IMR-90 (cell line): ENCODE data around the gene RTL1. TPM values are rescaled to one million over a fixed set of nuclear protein-coding genes. Genes with fewer than 3 reads are reported as not detected.

Experiments used
- ATAC-seq: fragments of 200-7000 bp; cut with Tn5 transposase; 2 replicates; pipeline ENCODE4 v1.9.1; 2020; ENCODE audit warnings: low read depth, mild to moderate bottlenecking, moderate library complexity
- BruUV-seq: library from RNA; stranded (reverse); fragments of 400-500 nt; replicated peaks from 2 replicates; lab custom pipeline; 2021; lab: Mats Ljungman, UMichigan
- CTCF ChIA-PET: fragments of 300-600 bp; formaldehyde crosslinking; extraction: SDS; loops from one replicate; lab custom pipeline; 2021; ENCODE audit warnings: antibody characterized with exemption; lab: Yijun Ruan, JAX
- POLR2A ChIA-PET: fragments of 300-600 bp; sonication (Branson Sonifier 250); formaldehyde crosslinking; loops from one replicate; lab custom pipeline; 2022; ENCODE audit warnings: antibody characterized with exemption; ENCODE audit not compliant: unreplicated experiment; lab: Charles Lee
- DNase-seq: peaks from one replicate; pipeline ENCODE4 v3.0.0; 2013
- H2AFZ ChIP-seq: replicated peaks from 2 replicates; pipeline ENCODE3; 2013; ENCODE audit warnings: low read length, mild to moderate bottlenecking; ENCODE audit not compliant: poor library complexity
- H2AK5ac ChIP-seq: 2 replicates; pipeline ENCODE4 v1.6.1; 2013; ENCODE audit warnings: low read depth, low read length, inconsistent platforms
- H2AK9ac ChIP-seq: replicated peaks from 2 replicates; pipeline ENCODE3; 2013; ENCODE audit warnings: mild to moderate bottlenecking, low read depth, low read length, moderate library complexity; ENCODE audit not compliant: poor library complexity
- H2BK120ac ChIP-seq: 2 replicates; pipeline ENCODE4 v1.6.1; 2013; ENCODE audit warnings: low read depth, low read length, inconsistent platforms
- H2BK15ac ChIP-seq: 3 replicates; pipeline ENCODE4 v1.6.1; 2013; ENCODE audit warnings: low read depth, low read length, inconsistent platforms
- H2BK20ac ChIP-seq: 2 replicates; pipeline ENCODE4 v1.6.1; 2013; ENCODE audit warnings: low read depth, mild to moderate bottlenecking, inconsistent platforms, low read length, moderate library complexity
- H2BK5ac ChIP-seq: 2 replicates; pipeline ENCODE4 v1.6.1; 2013; ENCODE audit warnings: mild to moderate bottlenecking, low read depth, low read length, inconsistent platforms; ENCODE audit not compliant: poor library complexity, severe bottlenecking
- H3K14ac ChIP-seq: replicated peaks from 2 replicates; pipeline ENCODE4 v1.6.1; 2013; ENCODE audit warnings: low read depth, low read length, inconsistent platforms
- H3K18ac ChIP-seq: 2 replicates; pipeline ENCODE4 v1.6.1; 2013; ENCODE audit warnings: low read depth, low read length, control low read depth
- H3K23ac ChIP-seq: 2 replicates; pipeline ENCODE4 v1.6.1; 2013; ENCODE audit warnings: low read depth, low read length, inconsistent platforms
- H3K27ac ChIP-seq: 2 replicates; pipeline ENCODE4 v1.5.1; 2013; ENCODE audit warnings: mild to moderate bottlenecking, control low read depth, low read length; ENCODE audit not compliant: insufficient read depth
- H3K27me3 ChIP-seq: 2 replicates; pipeline ENCODE4 v1.6.1; 2013; ENCODE audit warnings: low read length; ENCODE audit not compliant: control insufficient read depth, insufficient read depth
- H3K36me3 ChIP-seq: 2 replicates; pipeline ENCODE4 v1.6.1; 2013; ENCODE audit warnings: low read length, mixed read lengths; ENCODE audit not compliant: control insufficient read depth, insufficient read depth
- H3K4ac ChIP-seq: 2 replicates; pipeline ENCODE4 v1.6.1; 2013; ENCODE audit warnings: low read depth, low read length, inconsistent platforms
- H3K4me1 ChIP-seq: 2 replicates; pipeline ENCODE4 v1.6.1; 2013; ENCODE audit warnings: low read length, mixed read lengths; ENCODE audit not compliant: control insufficient read depth, insufficient read depth
- H3K4me2 ChIP-seq: 2 replicates; pipeline ENCODE4 v1.6.1; 2013; ENCODE audit warnings: low read depth, mild to moderate bottlenecking, control low read depth, low read length, moderate library complexity
- H3K4me3 ChIP-seq: 2 replicates; pipeline ENCODE4 v1.5.1; 2013; ENCODE audit warnings: low read depth, mild to moderate bottlenecking, control low read depth, low read length, moderate library complexity; ENCODE audit not compliant: insufficient read depth
- H3K56ac ChIP-seq: 2 replicates; pipeline ENCODE4 v1.6.1; 2013; ENCODE audit warnings: low read length, inconsistent platforms; ENCODE audit not compliant: insufficient read depth; ENCODE audit errors: extremely low read depth
- H3K79me1 ChIP-seq, 2 experiments: 2 replicates each; pipeline ENCODE4 v1.6.1; 2013; ENCODE audit warnings: low read length in 2 of 2, inconsistent platforms in 1 of 2, low read depth in 1 of 2
- H3K9ac ChIP-seq: 2 replicates; pipeline ENCODE4 v1.6.1; 2013; ENCODE audit warnings: low read depth, low read length, control low read depth
- H3K9me1 ChIP-seq: 2 replicates; pipeline ENCODE4 v1.6.1; 2013; ENCODE audit warnings: low read length, inconsistent platforms; ENCODE audit not compliant: insufficient read depth
- H3K9me3 ChIP-seq: 2 replicates; pipeline ENCODE4 v1.6.1; 2013; ENCODE audit warnings: low read length; ENCODE audit not compliant: control insufficient read depth, insufficient read depth
- H4K20me1 ChIP-seq: 2 replicates; pipeline ENCODE4 v1.6.1; 2013; ENCODE audit warnings: low read length, inconsistent platforms; ENCODE audit not compliant: insufficient read depth
- H4K5ac ChIP-seq: 2 replicates; pipeline ENCODE4 v1.6.1; 2013; ENCODE audit warnings: mild to moderate bottlenecking, low read depth, low read length, control low read depth
- H4K8ac ChIP-seq, 2 experiments: 2 replicates each; pipeline ENCODE4 v1.6.1; 2013; ENCODE audit warnings: low read depth in 2 of 2, low read length in 2 of 2, control low read depth in 1 of 2, inconsistent platforms in 1 of 2
- H4K91ac ChIP-seq: 2 replicates; pipeline ENCODE4 v1.6.1; 2013; ENCODE audit warnings: low read depth, low read length, inconsistent platforms; ENCODE audit not compliant: insufficient read depth
- CEBPB ChIP-seq: IDR thresholded peaks from 2 replicates; pipeline ENCODE4 v1.6.1; 2012; ENCODE audit warnings: low read depth, low read length, improper control_type of control experiment
- CHD1 ChIP-seq: IDR thresholded peaks from 2 replicates; pipeline ENCODE4 v1.6.1; 2012; ENCODE audit warnings: low read depth, low read length, improper control_type of control experiment
- FOS ChIP-seq: fragments of 150-350 bp; IDR thresholded peaks from 2 replicates; pipeline ENCODE4 v1.6.1; 2016; ENCODE audit warnings: low read depth, low read length
- MAZ ChIP-seq: IDR thresholded peaks from 2 replicates; pipeline ENCODE4 v1.6.1; 2012; ENCODE audit warnings: low read depth, mild to moderate bottlenecking, low read length, improper control_type of control experiment, moderate library complexity, borderline replicate concordance
- MXI1 ChIP-seq: IDR thresholded peaks from 2 replicates; pipeline ENCODE4 v1.6.1; 2012; ENCODE audit warnings: low read depth, mild to moderate bottlenecking, low read length, moderate library complexity, borderline replicate concordance
- POLR2A ChIP-seq: IDR thresholded peaks from 2 replicates; pipeline ENCODE4 v1.6.1; 2012; ENCODE audit warnings: mild to moderate bottlenecking, low read depth, low read length
- RAD21 ChIP-seq: IDR thresholded peaks from 2 replicates; pipeline ENCODE4 v1.6.1; 2012; ENCODE audit warnings: low read length, improper control_type of control experiment
- RFX5 ChIP-seq: IDR thresholded peaks from 2 replicates; pipeline ENCODE4 v1.8.0; 2012; ENCODE audit warnings: low read depth, mild to moderate bottlenecking, low read length, moderate library complexity
- SMC3 ChIP-seq: fragments of 150-350 bp; IDR thresholded peaks from 2 replicates; pipeline ENCODE4 v1.6.1; 2016; ENCODE audit warnings: low read depth, mild to moderate bottlenecking, antibody characterized with exemption, low read length, moderate library complexity
- WGBS, 2 experiments: methylation state at CpG; one replicate each; pipeline versions ENCODE4 v1.1.5 to v1.1.7; 2013; ENCODE audit warnings: missing lambda C conversion rate in 2 of 2; ENCODE audit not compliant: insufficient read length in 1 of 2; ENCODE audit errors: extremely low coverage in 2 of 2; 5-methylcytosine and 5-hydroxymethylcytosine counted together
- dilution Hi-C: fragments of 300-500 bp; cut with HindIII; formaldehyde crosslinking; loops from one replicate; pipeline ENCODE4 v1.14.3; 2018; ENCODE audit warnings: low sequenced_read_pairs; ENCODE audit not compliant: unreplicated experiment
- in situ Hi-C: fragments of 300-500 bp; cut with MboI; formaldehyde crosslinking; loops from 3 replicates; pipeline ENCODE4 v1.14.3; 2019; ENCODE audit warnings: low sequenced_read_pairs, inconsistent platforms, mixed read lengths
- intact Hi-C: fragments of 100-400 bp; cut with micrococcal nuclease; formaldehyde crosslinking; loops from 2 replicates; pipeline ENCODE4 v1.10.0; 2022
- polyA plus RNA-seq, 3 experiments: library from polyadenylated mRNA; depleted of rRNA; stranded (reverse); fragments of >200 nt; gene quantifications; 2 replicates each; pipeline ENCODE4 v1.2.3, GENCODE V29; 2012; ENCODE audit warnings: low replicate concordance in 1 of 3
- total RNA-seq: library from RNA; depleted of rRNA; stranded (reverse); fragments of >200 nt; gene quantifications from 2 replicates; pipeline ENCODE4 v1.2.3, GENCODE V29; 2012
- TF ChIP-seq, protein P1 (sequence below): fragments of 150-350 bp; IDR thresholded peaks from 2 replicates; pipeline ENCODE4 v1.6.1; 2016; ENCODE audit warnings: low read depth, mild to moderate bottlenecking, low read length, moderate library complexity, borderline replicate concordance
- TF ChIP-seq, protein P2 (sequence below): fragments of 150-350 bp; IDR thresholded peaks from 2 replicates; pipeline ENCODE4 v1.6.1; 2017; ENCODE audit warnings: mild to moderate bottlenecking, antibody characterized with exemption, low read length, low read depth

The RTL1 gene
- total and polyA plus RNA-seq, 2 of the 4 experiments (the other 2 are of a cell fraction), result not detected

GRCh38 chr14:100910888-100911664 is 7.6 kb upstream of the RTL1 start:
- DNase-seq, result no peak
- H3K9me1 ChIP-seq, result peaks cover 6% of the 10 kb centered on the region; the same call in 1 of the 2 replicates
- H4K20me1 ChIP-seq, result peaks cover 51% of the 10 kb centered on the region
- TF ChIP-seq RAD21, result no peak
- TF ChIP-seq, protein P1, sequence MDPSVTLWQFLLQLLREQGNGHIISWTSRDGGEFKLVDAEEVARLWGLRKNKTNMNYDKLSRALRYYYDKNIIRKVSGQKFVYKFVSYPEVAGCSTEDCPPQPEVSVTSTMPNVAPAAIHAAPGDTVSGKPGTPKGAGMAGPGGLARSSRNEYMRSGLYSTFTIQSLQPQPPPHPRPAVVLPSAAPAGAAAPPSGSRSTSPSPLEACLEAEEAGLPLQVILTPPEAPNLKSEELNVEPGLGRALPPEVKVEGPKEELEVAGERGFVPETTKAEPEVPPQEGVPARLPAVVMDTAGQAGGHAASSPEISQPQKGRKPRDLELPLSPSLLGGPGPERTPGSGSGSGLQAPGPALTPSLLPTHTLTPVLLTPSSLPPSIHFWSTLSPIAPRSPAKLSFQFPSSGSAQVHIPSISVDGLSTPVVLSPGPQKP, result no peak
- TF ChIP-seq CEBPB, result no peak
- TF ChIP-seq MAZ, result no peak
- TF ChIP-seq, protein P2, sequence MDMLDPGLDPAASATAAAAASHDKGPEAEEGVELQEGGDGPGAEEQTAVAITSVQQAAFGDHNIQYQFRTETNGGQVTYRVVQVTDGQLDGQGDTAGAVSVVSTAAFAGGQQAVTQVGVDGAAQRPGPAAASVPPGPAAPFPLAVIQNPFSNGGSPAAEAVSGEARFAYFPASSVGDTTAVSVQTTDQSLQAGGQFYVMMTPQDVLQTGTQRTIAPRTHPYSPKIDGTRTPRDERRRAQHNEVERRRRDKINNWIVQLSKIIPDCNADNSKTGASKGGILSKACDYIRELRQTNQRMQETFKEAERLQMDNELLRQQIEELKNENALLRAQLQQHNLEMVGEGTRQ, result no peak
- no peak for TF ChIP-seq MXI1
- TF ChIP-seq POLR2A, result no peak
- no peak for TF ChIP-seq RFX5
- no peak for TF ChIP-seq SMC3
- TF ChIP-seq FOS, result no peak
- TF ChIP-seq CHD1, result no peak
- H2BK15ac ChIP-seq, result no peak overlapping the region
- no peak overlapping the region for H4K8ac ChIP-seq
- no TSS peak for BruUV-seq
- no peak overlapping the region for H3K4me3 ChIP-seq
- ChIA-PET POLR2A (no interaction called here), CTCF (no interaction called here)
- no peak overlapping the region for H2BK120ac ChIP-seq
- 0 out of 2 replicates have a peak, but pooled peaks cover 2% of the 10 kb centered on the region for H3K27me3 ChIP-seq
- H3K4me1 ChIP-seq, result peaks cover 10% of the 10 kb centered on the region
- in situ Hi-C loops, result no loop called here
- no peak overlapping the region for H2AK9ac ChIP-seq
- WGBS, 2 experiments, result 93% methylated on average over 6 of the region's 21 CpGs; no CpG with 5 or more reads in 1 of the 2 experiments
- no peaks in the 10 kb centered on the region for H3K9me3 ChIP-seq
- no peak overlapping the region for H3K14ac ChIP-seq
- H2BK5ac ChIP-seq, result no peak overlapping the region
- H4K91ac ChIP-seq, result no peak overlapping the region
- intact Hi-C loops, result no loop called here
- H3K4me2 ChIP-seq, result no peak overlapping the region
- H2AK5ac ChIP-seq, result peak overlapping the region; percentile 14; the same call in 1 of the 2 replicates
- H3K56ac ChIP-seq, result no peak overlapping the region
- no peak overlapping the region for H3K18ac ChIP-seq
- 0 out of 2 replicates have a peak overlapping the region, but pooled peaks have one; percentile 15 for H3K27ac ChIP-seq
- no peak overlapping the region for H2AFZ ChIP-seq
- H2BK20ac ChIP-seq, result no peak overlapping the region
- no peak overlapping the region for H3K23ac ChIP-seq
- no peak overlapping the region for H4K5ac ChIP-seq
- peaks cover 47% of the 10 kb centered on the region for H3K36me3 ChIP-seq
- no peak overlapping the region for H3K9ac ChIP-seq
- dilution Hi-C loops, result no loop called here
- ATAC-seq, result no peak
- H3K4ac ChIP-seq, result no peak overlapping the region
- H3K79me1 ChIP-seq, result peaks cover 9 to 40% of the 10 kb centered on the region in 2 experiments; a peak in 3 of 4 replicates
